ENCODE measurements around the gene CCDC69.
A peak's percentile ranks its signal among the peaks of the same experiment; 100 is the strongest.
"Not testable (repeated sequence)": the region's sequence is repeated elsewhere in the genome, so short reads cannot be mapped to it uniquely, and the experiment has no call there.

CCDC69 gene

DNA sequence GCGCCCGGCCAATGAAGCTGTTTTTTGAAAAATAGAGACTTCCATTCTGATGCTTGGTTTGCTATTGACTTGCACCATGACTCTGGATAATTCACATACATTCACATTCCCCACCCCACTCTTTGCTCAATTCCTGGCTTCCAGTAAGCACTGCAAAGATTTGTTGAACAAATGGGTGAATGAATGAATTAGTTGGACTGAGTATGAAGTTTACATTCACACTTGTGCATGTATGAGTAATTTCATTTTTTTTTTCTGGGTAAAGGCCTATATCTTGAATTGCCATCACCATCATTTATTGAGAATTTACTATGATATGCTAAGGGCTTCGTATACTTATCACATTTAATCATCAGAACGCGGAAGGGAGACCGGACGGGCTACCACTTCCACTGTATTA is 13.8 kb upstream of the CCDC69 start:
- H3K9me3 ChIP-seq (ENCODE audit: control insufficient read depth in 1 of 2, low read length in 2 of 2): no peaks in the 10 kb centered on the region
- H3K4me1 ChIP-seq (ENCODE audit: control insufficient read depth in 1 of 2, insufficient read depth in 2 of 2, low read length in 2 of 2): peaks cover 9 to 10% of the 10 kb centered on the region in 2 donors
- no peak overlapping the region for H3K4me3 ChIP-seq (ENCODE audit: low read depth in 1 of 2, low read length in 2 of 2)
- H3K9ac ChIP-seq (ENCODE audit: low read depth in 1 of 2, low read length in 2 of 2): no peak overlapping the region
- H3K27me3 ChIP-seq (ENCODE audit: control insufficient read depth in 1 of 2, insufficient read depth in 2 of 2, low read length in 2 of 2): no peaks in the 10 kb centered on the region
- H3K27ac ChIP-seq (ENCODE audit: low read depth, low read length): no peak overlapping the region
- H3K36me3 ChIP-seq (ENCODE audit: control insufficient read depth in 1 of 2, insufficient read depth in 2 of 2, low read length in 2 of 2): no peaks in the 10 kb centered on the region

GRCh38 chr5:151236888-151237287 is 13.0 kb upstream of the CCDC69 start:
- Histone ChIP-seq H3K9me3 (ENCODE audit: control insufficient read depth in 1 of 2, low read length in 2 of 2) (no peaks in the 10 kb centered on the region), H3K4me3 (ENCODE audit: low read depth in 1 of 2, low read length in 2 of 2) (no peak overlapping the region), H3K4me1 (ENCODE audit: control insufficient read depth in 1 of 2, insufficient read depth in 2 of 2, low read length in 2 of 2) (peaks cover 9 to 10% of the 10 kb centered on the region in 2 donors), H3K36me3 (ENCODE audit: control insufficient read depth in 1 of 2, insufficient read depth in 2 of 2, low read length in 2 of 2) (no peaks in the 10 kb centered on the region), H3K27ac (ENCODE audit: low read depth, low read length) (no peak overlapping the region), H3K9ac (ENCODE audit: low read depth in 1 of 2, low read length in 2 of 2) (no peak overlapping the region), H3K27me3 (ENCODE audit: control insufficient read depth in 1 of 2, insufficient read depth in 2 of 2, low read length in 2 of 2) (no peaks in the 10 kb centered on the region)

DNA sequence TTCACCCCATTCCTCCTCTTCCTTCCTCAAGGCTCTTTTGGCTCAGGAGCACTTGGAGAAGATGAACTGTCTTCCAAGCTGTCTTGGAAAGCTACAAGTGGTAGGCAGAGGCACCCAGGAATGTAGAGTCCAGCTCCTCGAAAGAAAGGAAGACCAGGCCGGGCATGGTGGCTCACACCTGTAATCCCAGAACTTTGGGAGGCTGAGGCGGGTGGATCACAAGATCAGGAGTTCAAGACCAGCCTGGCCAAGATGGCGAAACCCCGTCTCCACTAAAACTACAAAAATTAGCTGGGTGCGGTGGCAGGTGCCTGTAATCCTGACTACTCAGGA is 11.3 kb upstream of the CCDC69 start:
- not testable (repeated sequence) for H3K9ac ChIP-seq (ENCODE audit: low read depth in 1 of 2, low read length in 2 of 2)
- peaks cover 9 to 10% of the 10 kb centered on the region in 2 donors for H3K4me1 ChIP-seq (ENCODE audit: control insufficient read depth in 1 of 2, insufficient read depth in 2 of 2, low read length in 2 of 2)

DNA sequence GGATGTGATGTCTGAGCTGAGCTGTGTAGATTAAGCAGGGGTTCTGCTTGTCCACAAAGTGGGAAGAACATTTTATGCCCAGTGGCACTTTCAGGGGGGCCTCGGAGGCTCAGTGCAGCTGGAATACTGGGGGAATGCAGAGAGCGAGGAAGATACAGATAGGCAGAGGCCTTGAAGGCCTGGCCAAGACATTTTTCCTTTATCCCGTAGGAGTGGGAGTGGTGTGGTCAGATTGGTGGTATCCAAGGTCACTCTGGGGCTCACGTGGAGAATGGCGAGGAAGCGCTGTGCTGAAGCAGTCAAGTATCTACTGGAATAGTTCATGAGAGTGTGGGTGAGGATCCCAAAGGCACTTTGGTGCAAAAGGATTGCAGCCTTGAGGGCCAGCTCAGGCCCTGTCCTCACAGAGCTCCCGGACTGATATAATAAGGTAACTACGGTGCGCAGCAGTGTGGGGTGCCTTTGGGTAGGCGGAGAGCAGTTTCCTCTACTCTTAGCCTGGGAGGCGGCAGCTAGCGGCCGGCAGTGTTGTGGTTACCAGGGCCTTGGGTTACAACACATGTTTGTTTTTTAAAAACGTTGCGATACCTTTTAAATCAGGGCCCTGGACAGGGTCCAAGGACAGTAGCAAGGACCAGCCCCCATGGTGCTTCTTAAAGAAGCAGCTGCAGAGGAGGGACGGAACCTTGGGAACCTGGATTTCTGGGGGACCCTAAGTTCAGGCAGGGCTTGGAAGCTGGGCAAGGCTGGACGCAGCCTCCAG is 10.8 kb upstream of the CCDC69 start:
- Histone ChIP-seq H3K36me3 (ENCODE audit: control insufficient read depth in 1 of 2, insufficient read depth in 2 of 2, low read length in 2 of 2) (no peaks in the 10 kb centered on the region), H3K27ac (ENCODE audit: low read depth, low read length) (no peak overlapping the region), H3K27me3 (ENCODE audit: control insufficient read depth in 1 of 2, insufficient read depth in 2 of 2, low read length in 2 of 2) (no peaks in the 10 kb centered on the region), H3K9me3 (ENCODE audit: control insufficient read depth in 1 of 2, low read length in 2 of 2) (no peaks in the 10 kb centered on the region), H3K4me3 (ENCODE audit: low read depth in 1 of 2, low read length in 2 of 2) (peak overlapping the region; percentile 28 to 32), H3K4me1 (ENCODE audit: control insufficient read depth in 1 of 2, insufficient read depth in 2 of 2, low read length in 2 of 2) (peaks cover 9 to 10% of the 10 kb centered on the region in 2 donors), H3K9ac (ENCODE audit: low read depth in 1 of 2, low read length in 2 of 2) (peak overlapping the region in 1 of 2 donors; percentile 25)

More for the DNA sequence above, 11.3 kb upstream of the CCDC69 start:
- H3K4me3 ChIP-seq (ENCODE audit: low read depth in 1 of 2, low read length in 2 of 2): peak overlapping the region in 1 of 2 donors; percentile 21
- not testable (repeated sequence) for H3K27me3 ChIP-seq (ENCODE audit: control insufficient read depth in 1 of 2, insufficient read depth in 2 of 2, low read length in 2 of 2); H3K9me3 ChIP-seq (ENCODE audit: control insufficient read depth in 1 of 2, low read length in 2 of 2); H3K36me3 ChIP-seq (ENCODE audit: control insufficient read depth in 1 of 2, insufficient read depth in 2 of 2, low read length in 2 of 2); H3K27ac ChIP-seq (ENCODE audit: low read depth, low read length)

- Histone ChIP-seq H3K27ac (ENCODE audit: low read depth, low read length) (no peak overlapping the region), H3K27me3 (ENCODE audit: control insufficient read depth in 1 of 2, insufficient read depth in 2 of 2, low read length in 2 of 2) (no peaks in the 10 kb centered on the region)
These were observed 9.8 kb upstream of the CCDC69 start for GRCh38 chr5:151233616-151234085.

DNA sequence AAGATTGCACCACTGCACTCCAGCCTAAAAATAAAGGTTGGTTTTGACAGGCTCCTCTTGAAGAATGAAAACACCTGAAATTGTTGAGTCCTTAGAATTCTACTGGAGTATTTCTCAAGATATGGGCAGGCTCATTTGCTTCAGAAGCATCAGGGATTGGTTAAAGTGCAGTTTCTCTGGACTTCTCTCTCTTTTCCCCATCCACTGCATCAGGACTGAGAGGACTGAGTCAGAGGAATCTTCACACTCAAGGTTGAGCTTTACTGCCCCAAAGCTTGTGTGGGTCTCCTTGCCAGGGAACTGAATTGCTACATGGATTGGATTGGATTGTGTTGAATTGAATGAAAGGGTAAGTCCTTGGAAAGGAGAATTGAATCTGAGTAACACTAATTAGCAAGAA is 7.5 kb upstream of the CCDC69 start:
- Histone ChIP-seq H3K4me3 (ENCODE audit: low read depth in 1 of 2, low read length in 2 of 2) (no peak overlapping the region), H3K4me1 (ENCODE audit: control insufficient read depth in 1 of 2, insufficient read depth in 2 of 2, low read length in 2 of 2) (peaks cover 9 to 10% of the 10 kb centered on the region in 2 donors), H3K9ac (ENCODE audit: low read depth in 1 of 2, low read length in 2 of 2) (no peak overlapping the region), H3K36me3 (ENCODE audit: control insufficient read depth in 1 of 2, insufficient read depth in 2 of 2, low read length in 2 of 2) (no peaks in the 10 kb centered on the region), H3K9me3 (ENCODE audit: control insufficient read depth in 1 of 2, low read length in 2 of 2) (no peaks in the 10 kb centered on the region), H3K27ac (ENCODE audit: low read depth, low read length) (no peak overlapping the region), H3K27me3 (ENCODE audit: control insufficient read depth in 1 of 2, insufficient read depth in 2 of 2, low read length in 2 of 2) (no peaks in the 10 kb centered on the region)

More at GRCh38 chr5:151233616-151234085, 9.8 kb upstream of the CCDC69 start:
- no peaks in the 10 kb centered on the region for H3K9me3 ChIP-seq (ENCODE audit: control insufficient read depth in 1 of 2, low read length in 2 of 2)
- H3K4me3 ChIP-seq (ENCODE audit: low read depth in 1 of 2, low read length in 2 of 2): no peak overlapping the region
- H3K36me3 ChIP-seq (ENCODE audit: control insufficient read depth in 1 of 2, insufficient read depth in 2 of 2, low read length in 2 of 2): no peaks in the 10 kb centered on the region
- peaks cover 9 to 10% of the 10 kb centered on the region in 2 donors for H3K4me1 ChIP-seq (ENCODE audit: control insufficient read depth in 1 of 2, insufficient read depth in 2 of 2, low read length in 2 of 2)
- no peak overlapping the region for H3K9ac ChIP-seq (ENCODE audit: low read depth in 1 of 2, low read length in 2 of 2)

GRCh38 chr5:151230048-151230680 is 6.3 kb upstream of the CCDC69 start:
- Histone ChIP-seq H3K9ac (ENCODE audit: low read depth in 1 of 2, low read length in 2 of 2) (no peak overlapping the region), H3K4me3 (ENCODE audit: low read depth in 1 of 2, low read length in 2 of 2) (no peak overlapping the region), H3K36me3 (ENCODE audit: control insufficient read depth in 1 of 2, insufficient read depth in 2 of 2, low read length in 2 of 2) (no peaks in the 10 kb centered on the region), H3K9me3 (ENCODE audit: control insufficient read depth in 1 of 2, low read length in 2 of 2) (no peaks in the 10 kb centered on the region), H3K4me1 (ENCODE audit: control insufficient read depth in 1 of 2, insufficient read depth in 2 of 2, low read length in 2 of 2) (peaks cover 9 to 10% of the 10 kb centered on the region in 2 donors), H3K27me3 (ENCODE audit: control insufficient read depth in 1 of 2, insufficient read depth in 2 of 2, low read length in 2 of 2) (no peaks in the 10 kb centered on the region), H3K27ac (ENCODE audit: low read depth, low read length) (no peak overlapping the region)

DNA sequence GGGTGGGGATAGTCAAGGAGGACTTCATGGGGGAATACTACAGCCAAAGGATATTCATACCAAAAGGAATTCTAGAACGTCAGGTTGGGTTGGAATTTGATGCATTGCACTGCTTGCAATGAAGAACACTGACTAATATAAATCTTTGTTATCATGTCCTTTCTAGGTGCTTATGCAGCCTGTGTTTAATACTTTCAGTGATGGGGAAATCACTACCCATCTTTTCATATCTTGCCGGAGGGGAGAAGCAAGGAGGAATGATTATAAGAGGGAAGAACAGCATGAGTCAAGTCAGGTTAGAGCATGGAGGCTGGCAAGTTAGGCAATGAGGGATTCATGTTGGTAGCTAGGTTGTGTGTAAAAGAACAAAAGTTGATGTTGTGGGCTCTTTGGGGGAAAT is 5.1 kb upstream of the CCDC69 start:
- no peaks in the 10 kb centered on the region for H3K27me3 ChIP-seq (ENCODE audit: control insufficient read depth in 1 of 2, insufficient read depth in 2 of 2, low read length in 2 of 2)
- H3K4me3 ChIP-seq (ENCODE audit: low read depth in 1 of 2, low read length in 2 of 2): no peak overlapping the region
- no peak overlapping the region for H3K27ac ChIP-seq (ENCODE audit: low read depth, low read length)
- H3K36me3 ChIP-seq (ENCODE audit: control insufficient read depth in 1 of 2, insufficient read depth in 2 of 2, low read length in 2 of 2): no peaks in the 10 kb centered on the region
- H3K9me3 ChIP-seq (ENCODE audit: control insufficient read depth in 1 of 2, low read length in 2 of 2): no peaks in the 10 kb centered on the region
- no peak overlapping the region for H3K9ac ChIP-seq (ENCODE audit: low read depth in 1 of 2, low read length in 2 of 2)
- peaks cover 5% of the 10 kb centered on the region in 2 donors for H3K4me1 ChIP-seq (ENCODE audit: control insufficient read depth in 1 of 2, insufficient read depth in 2 of 2, low read length in 2 of 2)

DNA sequence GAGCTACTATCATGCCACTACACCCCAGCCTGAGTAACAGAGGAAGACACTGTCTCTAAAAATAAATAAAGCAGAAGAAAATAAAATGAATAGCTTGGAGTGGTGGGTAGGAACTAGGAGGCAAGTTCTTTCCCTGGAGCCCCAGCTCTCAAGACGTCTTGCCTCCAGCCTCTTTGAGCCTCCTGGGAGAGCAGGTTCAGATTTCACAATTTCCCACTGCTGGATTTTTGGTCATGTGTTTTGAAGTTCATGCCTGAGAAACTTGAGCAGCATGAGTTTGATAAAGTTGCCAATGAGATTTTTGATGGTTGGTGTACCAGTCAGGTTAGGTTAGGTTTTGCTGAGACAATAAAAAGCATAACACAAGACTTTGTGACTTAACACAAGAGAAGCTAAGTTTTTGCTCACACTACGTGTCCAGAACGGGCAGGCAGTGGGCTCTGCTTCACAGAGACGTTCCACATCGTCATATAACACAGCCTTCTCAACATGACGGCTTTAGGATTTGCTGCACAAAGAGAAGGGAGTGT is 4.1 kb upstream of the CCDC69 start:
- no peak overlapping the region for H3K9ac ChIP-seq (ENCODE audit: low read depth in 1 of 2, low read length in 2 of 2)
- no peaks in the 10 kb centered on the region for H3K9me3 ChIP-seq (ENCODE audit: control insufficient read depth in 1 of 2, low read length in 2 of 2)
- no peak overlapping the region for H3K27ac ChIP-seq (ENCODE audit: low read depth, low read length)

DNA sequence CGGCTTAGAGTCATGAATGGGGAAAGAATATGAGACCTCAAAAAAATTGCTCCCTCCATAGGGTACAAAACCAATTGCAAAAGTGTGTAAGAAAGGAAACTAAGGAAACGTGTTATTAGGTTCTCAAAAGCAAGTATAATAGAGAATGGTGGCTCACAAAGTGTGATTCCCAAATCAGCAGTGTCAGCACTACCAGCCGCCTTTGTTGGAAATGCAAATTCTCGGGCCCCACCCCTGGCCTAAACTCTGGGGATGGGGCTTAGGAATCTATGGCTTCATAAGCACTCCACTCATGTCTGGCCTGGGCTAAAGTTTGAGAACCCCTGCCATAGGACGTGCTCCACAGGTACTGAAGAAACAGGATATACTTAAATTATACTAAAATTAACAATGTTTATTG is 1.6 kb upstream of the CCDC69 start:
- H3K4me3 ChIP-seq (ENCODE audit: low read depth in 1 of 2, low read length in 2 of 2): no peak overlapping the region
- peaks cover 28 to 32% of the 10 kb centered on the region in 2 donors for H3K4me1 ChIP-seq (ENCODE audit: control insufficient read depth in 1 of 2, insufficient read depth in 2 of 2, low read length in 2 of 2)
- H3K27me3 ChIP-seq (ENCODE audit: control insufficient read depth in 1 of 2, insufficient read depth in 2 of 2, low read length in 2 of 2): no peaks in the 10 kb centered on the region
- H3K9ac ChIP-seq (ENCODE audit: low read depth in 1 of 2, low read length in 2 of 2): no peak overlapping the region
- H3K27ac ChIP-seq (ENCODE audit: low read depth, low read length): no peak overlapping the region
- no peaks in the 10 kb centered on the region for H3K9me3 ChIP-seq (ENCODE audit: control insufficient read depth in 1 of 2, low read length in 2 of 2)
- no peaks in the 10 kb centered on the region for H3K36me3 ChIP-seq (ENCODE audit: control insufficient read depth in 1 of 2, insufficient read depth in 2 of 2, low read length in 2 of 2)

More for the DNA sequence above, 4.1 kb upstream of the CCDC69 start:
- Histone ChIP-seq H3K36me3 (ENCODE audit: control insufficient read depth in 1 of 2, insufficient read depth in 2 of 2, low read length in 2 of 2) (no peaks in the 10 kb centered on the region), H3K27me3 (ENCODE audit: control insufficient read depth in 1 of 2, insufficient read depth in 2 of 2, low read length in 2 of 2) (no peaks in the 10 kb centered on the region), H3K4me1 (ENCODE audit: control insufficient read depth in 1 of 2, insufficient read depth in 2 of 2, low read length in 2 of 2) (peaks cover 7 to 10% of the 10 kb centered on the region in 2 donors), H3K4me3 (ENCODE audit: low read depth in 1 of 2, low read length in 2 of 2) (no peak overlapping the region)

All from duodenal mucosa (tissue), 2 donors.